ENCODE measurements around the gene ROCK2. TPM values are rescaled to one million over a fixed set of nuclear protein-coding genes. Genes with fewer than 3 reads are reported as not detected.

The ROCK2 gene
- total and polyA plus RNA-seq, 2 of the 13 experiments (the other 11 are each of a cell fraction or from before 2014, with no cell fraction given) = 38.1 to 119 TPM

GRCh38 chr2:11344342-11344955 is at the start of gene ROCK2 (continued):
- TF ChIP-seq ZNF274 (CRISPR knock-in tag; IDR thresholded peaks at IDR 0.05) (peak; percentile 68), GPBP1L1 (CRISPR knock-in tag; IDR thresholded peaks at IDR 0.05) (no peak), KLF11 (CRISPR knock-in tag; IDR thresholded peaks at IDR 0.05) (no peak), GATAD2A (CRISPR knock-in tag; IDR thresholded peaks at IDR 0.05) (0 out of 2 replicates have a peak, but pooled peaks have one; percentile 27), PHF8 (CRISPR knock-in tag; IDR thresholded peaks at IDR 0.05) (peak; percentile 79), ZNF317 (CRISPR knock-in tag; IDR thresholded peaks at IDR 0.05) (0 out of 2 replicates have a peak, but pooled peaks have one; percentile 3), FOSL1 (CRISPR knock-in tag; IDR thresholded peaks at IDR 0.05; ENCODE audit: borderline replicate concordance) (no peak), ATF6 (CRISPR knock-in tag; conservative IDR thresholded peaks at IDR 0.05) (peak; percentile 42; the same call in 1 of the 2 replicates), HMGXB4 (CRISPR knock-in tag; IDR thresholded peaks at IDR 0.05; ENCODE audit: borderline replicate concordance in 1 of 2, low read depth in 1 of 2) (peak in 1 of 2 experiments; percentile 50; a peak in 2 of 4 replicates), DNMT3B (CRISPR knock-in tag; conservative IDR thresholded peaks at IDR 0.05) (no peak), ATF2 (CRISPR knock-in tag; IDR thresholded peaks at IDR 0.05) (no peak), HNRNPL (IDR thresholded peaks at IDR 0.05; ENCODE audit: low read depth, low read length) (no peak), TRAFD1 (CRISPR knock-in tag; IDR thresholded peaks at IDR 0.05; ENCODE audit: borderline replicate concordance) (no peak), ZNF224 (CRISPR knock-in tag; IDR thresholded peaks at IDR 0.05) (no peak), ZNF572 (CRISPR knock-in tag; IDR thresholded peaks at IDR 0.05) (no peak), SP2 (CRISPR knock-in tag; IDR thresholded peaks at IDR 0.05) (no peak), THYN1 (CRISPR knock-in tag; IDR thresholded peaks at IDR 0.05; ENCODE audit: borderline replicate concordance, low read depth) (no peak), POLR2AphosphoS2 (IDR thresholded peaks at IDR 0.05; ENCODE audit: low read depth, low read length) (no peak), ZNF460 (CRISPR knock-in tag; IDR thresholded peaks at IDR 0.05; ENCODE audit: borderline replicate concordance) (no peak), MAX (IDR thresholded peaks at IDR 0.05) (peak; percentile 80), BHLHE40 (IDR thresholded peaks at IDR 0.05; ENCODE audit: low read length) (no peak), ZNF24 (IDR thresholded peaks at IDR 0.05) (no peak)

All from HepG2 (cell line).